Calu3 (cell line): Measurements from ENCODE around the gene PACRG. TPM values are rescaled to one million over a fixed set of nuclear protein-coding genes. Genes with fewer than 3 reads are reported as not detected.

ENCODE experiments used
- BruUV-seq: library from RNA; stranded (reverse); fragments of 400-500 nt; replicated peaks from 2 replicates; lab custom pipeline; 2021; lab: Mats Ljungman, UMichigan
- CTCF ChIA-PET: fragments of 300-600 bp; sonication (Branson Sonifier 250); formaldehyde crosslinking; loops from one replicate; lab custom pipeline; 2022; ENCODE audit warnings: antibody characterized with exemption; lab: Charles Lee
- DNase-seq: peaks from one replicate; pipeline ENCODE4 v3.0.0; 2022
- H3K27ac Mint-ChIP-seq: one replicate; pipeline ENCODE4 v1.8.0; 2022; ENCODE audit warnings: mixed read lengths; ENCODE audit not compliant: unreplicated experiment
- H3K27me3 Mint-ChIP-seq: one replicate; pipeline ENCODE4 v1.8.0; 2022; ENCODE audit warnings: mixed read lengths; ENCODE audit not compliant: unreplicated experiment
- H3K36me3 Mint-ChIP-seq: one replicate; pipeline ENCODE4 v1.8.0; 2022; ENCODE audit warnings: mild to moderate bottlenecking, moderate library complexity, mixed read lengths; ENCODE audit not compliant: insufficient read depth, unreplicated experiment
- H3K4me1 Mint-ChIP-seq: one replicate; pipeline ENCODE4 v1.8.0; 2022; ENCODE audit warnings: mild to moderate bottlenecking, low read depth, mixed read lengths; ENCODE audit not compliant: unreplicated experiment
- H3K4me3 Mint-ChIP-seq: one replicate; pipeline ENCODE4 v1.8.0; 2022; ENCODE audit warnings: mild to moderate bottlenecking, low read depth, moderate library complexity, mixed read lengths; ENCODE audit not compliant: unreplicated experiment
- H3K9me3 Mint-ChIP-seq: one replicate; pipeline ENCODE4 v1.8.0; 2022; ENCODE audit warnings: low read depth, mixed read lengths; ENCODE audit not compliant: unreplicated experiment
- intact Hi-C: fragments of 100-400 bp; cut with micrococcal nuclease; formaldehyde crosslinking; loops from one replicate; pipeline ENCODE4 v1.10.0; 2022; ENCODE audit not compliant: unreplicated experiment
- total RNA-seq: library from RNA; stranded (reverse); gene quantifications from 2 replicates; pipeline ENCODE4 v1.2.3, GENCODE V29; 2022
- TF ChIP-seq, protein P1 (sequence below): fragments of 200-600 bp; IDR thresholded peaks from one replicate; pipeline ENCODE4 v1.8.0; 2022; ENCODE audit warnings: antibody characterized with exemption; ENCODE audit not compliant: unreplicated experiment

The PACRG gene
- total RNA-seq, 1 experiment from 2014 or later: 1.5 TPM

DNA sequence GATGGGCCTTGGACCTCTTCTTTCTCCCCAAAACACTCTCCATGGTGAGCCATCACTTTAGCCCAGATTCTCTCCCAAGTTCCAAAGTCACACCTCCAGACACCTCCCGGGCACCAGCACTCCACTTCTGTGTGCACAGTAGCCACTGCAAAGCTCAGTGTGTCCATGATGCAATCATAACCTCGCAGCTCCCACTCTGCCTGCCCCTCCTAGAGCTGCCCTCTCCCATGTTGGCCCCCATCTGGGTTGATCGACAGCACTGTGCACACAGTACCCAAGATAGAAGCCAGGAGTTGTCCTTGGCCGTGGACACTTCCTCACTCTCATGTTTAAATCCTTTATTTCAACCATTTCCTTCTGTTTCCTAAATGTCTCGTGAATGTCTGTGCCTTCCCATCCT lies 293.3 kb downstream of the PACRG start:
- BruUV-seq: no TSS peak
- Mint-ChIP-seq H3K27me3 (peaks cover 12% of the 10 kb centered on the region), H3K4me3 (no peak overlapping the region), H3K9me3 (no peaks in the 10 kb centered on the region), H3K4me1 (peaks cover 8% of the 10 kb centered on the region), H3K27ac (no peak overlapping the region), H3K36me3 (no peaks in the 10 kb centered on the region)
- TF ChIP-seq, protein P1, sequence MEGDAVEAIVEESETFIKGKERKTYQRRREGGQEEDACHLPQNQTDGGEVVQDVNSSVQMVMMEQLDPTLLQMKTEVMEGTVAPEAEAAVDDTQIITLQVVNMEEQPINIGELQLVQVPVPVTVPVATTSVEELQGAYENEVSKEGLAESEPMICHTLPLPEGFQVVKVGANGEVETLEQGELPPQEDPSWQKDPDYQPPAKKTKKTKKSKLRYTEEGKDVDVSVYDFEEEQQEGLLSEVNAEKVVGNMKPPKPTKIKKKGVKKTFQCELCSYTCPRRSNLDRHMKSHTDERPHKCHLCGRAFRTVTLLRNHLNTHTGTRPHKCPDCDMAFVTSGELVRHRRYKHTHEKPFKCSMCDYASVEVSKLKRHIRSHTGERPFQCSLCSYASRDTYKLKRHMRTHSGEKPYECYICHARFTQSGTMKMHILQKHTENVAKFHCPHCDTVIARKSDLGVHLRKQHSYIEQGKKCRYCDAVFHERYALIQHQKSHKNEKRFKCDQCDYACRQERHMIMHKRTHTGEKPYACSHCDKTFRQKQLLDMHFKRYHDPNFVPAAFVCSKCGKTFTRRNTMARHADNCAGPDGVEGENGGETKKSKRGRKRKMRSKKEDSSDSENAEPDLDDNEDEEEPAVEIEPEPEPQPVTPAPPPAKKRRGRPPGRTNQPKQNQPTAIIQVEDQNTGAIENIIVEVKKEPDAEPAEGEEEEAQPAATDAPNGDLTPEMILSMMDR: no peak
- intact Hi-C loops: no loop called here
- DNase-seq: no peak
- CTCF ChIA-PET: no interaction called here

GRCh38 chr6:163023700-163024099 lies 295.9 kb downstream of the PACRG start:
- no TSS peak for BruUV-seq
- Mint-ChIP-seq H3K9me3 (no peaks in the 10 kb centered on the region), H3K4me1 (peaks cover 8% of the 10 kb centered on the region), H3K4me3 (no peak overlapping the region), H3K27me3 (peaks cover 12% of the 10 kb centered on the region), H3K36me3 (no peaks in the 10 kb centered on the region), H3K27ac (no peak overlapping the region)
- DNase-seq: no peak
- CTCF ChIA-PET: no interaction called here
- TF ChIP-seq, protein P1: no peak
- intact Hi-C loops: no loop called here

DNA sequence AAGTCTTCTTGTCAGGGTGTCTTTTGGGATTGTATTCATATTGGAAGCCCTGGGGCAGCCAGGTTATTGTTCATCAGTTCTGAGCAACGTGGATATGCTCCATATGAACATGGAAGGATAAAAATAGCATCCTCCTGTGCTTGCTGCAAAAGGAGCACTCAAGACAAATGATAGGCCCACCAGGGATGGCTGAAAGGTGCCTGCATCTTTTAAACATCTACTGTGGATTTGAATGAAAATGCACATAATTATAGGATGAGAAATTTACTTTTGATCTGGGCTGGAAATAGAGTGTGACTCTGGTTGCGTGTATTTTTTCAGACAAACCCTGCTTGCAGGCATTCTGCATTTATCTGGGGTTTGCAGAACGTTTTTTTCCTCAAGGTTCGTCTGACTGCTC lies 299.1 kb downstream of the PACRG start:
- Mint-ChIP-seq H3K9me3 (no peaks in the 10 kb centered on the region), H3K4me1 (no peaks in the 10 kb centered on the region), H3K27ac (no peak overlapping the region), H3K27me3 (no peaks in the 10 kb centered on the region), H3K36me3 (no peaks in the 10 kb centered on the region), H3K4me3 (no peak overlapping the region)
- no TSS peak for BruUV-seq
- no peak for DNase-seq
- TF ChIP-seq, protein P1: no peak
- intact Hi-C loops: no loop called here
- CTCF ChIA-PET: no interaction called here

DNA sequence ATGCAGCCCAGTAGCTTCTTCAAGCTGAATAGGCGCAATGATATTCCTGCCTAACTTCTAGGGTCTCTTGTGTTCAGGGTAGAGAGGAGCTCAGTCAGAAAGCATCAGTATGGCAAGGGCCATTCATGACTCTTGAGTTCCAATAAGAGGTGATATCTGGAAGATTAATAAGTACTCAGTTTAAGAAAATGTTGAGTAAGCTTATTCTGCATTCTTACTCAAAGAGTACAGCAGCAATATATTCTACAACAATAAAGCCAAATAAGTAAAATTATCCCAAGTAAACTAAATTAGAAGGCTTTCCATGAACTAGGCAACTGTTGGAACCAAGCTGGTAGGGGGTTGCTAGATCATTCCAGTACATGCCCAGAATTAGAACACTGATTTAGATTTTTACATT lies 303.2 kb downstream of the PACRG start:
- Mint-ChIP-seq H3K36me3 (no peaks in the 10 kb centered on the region), H3K4me1 (no peaks in the 10 kb centered on the region), H3K9me3 (no peaks in the 10 kb centered on the region), H3K4me3 (no peak overlapping the region), H3K27ac (no peak overlapping the region), H3K27me3 (no peaks in the 10 kb centered on the region)
- TF ChIP-seq, protein P1: no peak
- no peak for DNase-seq
- CTCF ChIA-PET: no interaction called here
- no TSS peak for BruUV-seq
- intact Hi-C loops: no loop called here
